Epithelial cell of prostate (primary cell): Measurements from ENCODE around the gene ERAP2.

Experiments
- DNase-seq: peaks from one replicate; pipeline ENCODE4 v3.0.0-alpha.2; 2011; ENCODE audit warnings: low read depth, low spot score
- H3K27ac ChIP-seq: fragments of 450-650 bp; 2 replicates; pipeline ENCODE4 v1.5.1; 2017; ENCODE audit warnings: mild to moderate bottlenecking

Gene ERAP2

GRCh38 chr5:96893342-96893741 lies 17.0 kb downstream of the ERAP2 start:
- no peak for DNase-seq
- H3K27ac ChIP-seq = no peak overlapping the region

DNA sequence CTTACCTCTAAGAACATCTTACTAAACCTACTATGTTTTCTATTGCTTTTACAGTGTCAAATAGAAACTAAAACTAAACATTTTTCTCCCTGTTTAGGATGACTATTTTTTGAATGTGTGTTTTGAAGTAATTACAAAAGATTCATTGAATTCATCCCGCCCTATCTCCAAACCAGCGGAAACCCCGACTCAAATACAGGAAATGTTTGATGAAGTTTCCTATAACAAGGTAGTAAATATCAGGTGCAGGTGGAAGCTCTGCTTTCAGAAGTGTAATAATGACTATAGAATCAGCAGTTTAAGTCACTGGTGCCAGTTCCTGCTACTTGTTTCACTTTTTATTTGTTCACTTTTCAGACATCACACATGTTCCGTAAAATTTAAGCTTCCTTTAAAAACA lies 20.0 kb downstream of the ERAP2 start:
- DNase-seq = no peak

GRCh38 chr5:96896806-96897205 lies 20.5 kb downstream of the ERAP2 start:
- no peak for DNase-seq
- H3K27ac ChIP-seq = no peak overlapping the region

More for the DNA sequence above, 20.0 kb downstream of the ERAP2 start:
- H3K27ac ChIP-seq = no peak overlapping the region

GRCh38 chr5:96901384-96901783 lies 25.1 kb downstream of the ERAP2 start:
- H3K27ac ChIP-seq = no peak overlapping the region
- no peak for DNase-seq

- DNase-seq = no peak
- H3K27ac ChIP-seq = no peak overlapping the region
Observed at GRCh38 chr5:96901841-96902240, 25.5 kb downstream of the ERAP2 start.

DNA sequence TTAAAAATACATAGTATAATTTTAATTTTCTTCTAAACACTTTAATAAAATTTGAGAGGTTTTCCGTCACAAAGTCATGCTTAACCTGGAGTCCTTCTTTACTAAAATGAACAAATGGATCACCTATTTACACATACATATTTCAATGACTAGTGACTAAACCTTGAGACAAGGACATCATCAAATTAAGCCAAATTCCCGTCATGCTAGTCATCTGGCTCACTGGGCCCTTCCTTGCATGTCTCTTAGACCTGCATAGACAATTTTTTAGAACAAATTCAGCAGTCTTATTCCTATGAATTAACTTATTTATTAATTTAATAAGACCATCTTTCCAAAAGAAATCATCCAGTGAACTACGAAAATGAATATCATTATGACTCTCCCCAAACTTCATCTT lies 26.6 kb downstream of the ERAP2 start:
- DNase-seq = no peak
- peak overlapping the region; percentile 8 for H3K27ac ChIP-seq

DNA sequence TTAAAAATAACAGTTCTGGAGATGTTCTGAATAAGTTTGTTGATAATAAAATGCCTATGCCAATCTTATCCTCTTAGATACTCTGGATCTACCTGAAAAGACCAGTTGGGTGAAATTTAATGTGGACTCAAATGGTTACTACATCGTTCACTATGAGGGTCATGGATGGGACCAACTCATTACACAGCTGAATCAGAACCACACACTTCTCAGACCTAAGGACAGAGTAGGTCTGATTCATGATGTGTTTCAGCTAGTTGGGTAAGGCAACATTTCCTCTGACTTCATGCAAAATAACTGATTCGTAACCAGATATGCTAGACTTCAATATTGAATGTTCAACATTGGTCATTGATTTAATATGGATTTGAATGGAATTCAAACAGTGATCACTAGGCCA lies 27.0 kb downstream of the ERAP2 start:
- no peak for DNase-seq
- H3K27ac ChIP-seq = peak overlapping the region; percentile 8

DNA sequence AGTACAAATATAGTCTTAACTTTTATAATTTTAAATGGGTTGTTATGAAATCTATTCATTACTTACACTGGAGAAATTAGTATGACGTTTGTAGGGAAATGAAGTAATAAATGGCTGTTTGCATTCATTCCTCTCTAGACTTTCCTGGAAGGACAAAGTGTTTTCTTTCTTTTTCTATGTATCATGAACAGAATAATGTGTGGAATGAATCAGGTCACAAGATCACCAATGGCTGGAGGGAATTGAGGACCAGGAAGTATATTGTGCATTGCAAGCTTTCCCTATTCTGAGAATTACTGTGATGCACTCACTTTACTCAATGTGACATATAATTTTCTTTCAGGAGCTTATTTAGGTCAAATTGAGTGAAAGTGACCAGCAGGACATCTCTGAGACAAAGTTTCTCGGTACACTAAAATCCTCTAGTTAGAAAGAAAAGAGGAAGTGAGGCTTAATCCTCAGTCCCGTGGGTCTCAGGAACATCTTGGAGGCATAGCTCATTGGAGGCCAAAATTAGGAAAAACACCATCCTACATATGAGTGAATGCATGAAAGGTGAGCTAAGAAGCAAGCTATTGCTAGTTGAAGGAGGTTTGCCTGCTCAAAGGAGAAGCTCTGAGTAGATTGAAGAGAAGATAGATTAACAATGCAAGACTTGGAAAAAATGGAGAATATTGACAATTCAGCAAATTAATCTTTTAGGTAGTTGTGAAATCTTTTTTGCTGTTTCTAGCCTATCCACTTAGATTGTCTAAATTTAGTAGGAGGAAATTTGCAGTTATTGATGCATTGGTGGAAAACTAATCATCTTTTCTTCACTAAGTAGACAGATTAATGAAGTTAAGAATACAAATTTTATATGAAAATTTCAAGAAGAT lies 28.0 kb downstream of the ERAP2 start:
- DNase-seq = no peak
- peak overlapping the region; percentile 8 for H3K27ac ChIP-seq

GRCh38 chr5:96905864-96906263 lies 29.6 kb downstream of the ERAP2 start:
- H3K27ac ChIP-seq = no peak overlapping the region

GRCh38 chr5:96909003-96909402 lies 32.7 kb downstream of the ERAP2 start:
- DNase-seq = no peak
- H3K27ac ChIP-seq = no peak overlapping the region

More at GRCh38 chr5:96905864-96906263, 29.6 kb downstream of the ERAP2 start:
- no peak for DNase-seq

DNA sequence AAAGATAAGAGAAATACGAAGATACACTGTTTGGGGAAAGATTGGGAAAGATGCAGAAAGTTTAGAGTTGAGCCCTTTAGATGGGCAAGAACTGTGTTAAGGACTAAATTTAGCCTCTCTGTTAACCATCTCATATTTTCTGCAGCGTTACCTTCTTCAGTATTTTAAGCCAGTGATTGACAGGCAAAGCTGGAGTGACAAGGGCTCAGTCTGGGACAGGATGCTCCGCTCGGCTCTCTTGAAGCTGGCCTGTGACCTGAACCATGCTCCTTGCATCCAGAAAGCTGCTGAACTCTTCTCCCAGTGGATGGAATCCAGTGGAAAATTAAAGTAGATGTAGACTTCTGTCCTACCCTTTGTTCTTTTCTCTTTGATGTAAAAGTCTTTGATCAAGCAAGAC lies 33.1 kb downstream of the ERAP2 start:
- no peak overlapping the region for H3K27ac ChIP-seq
- no peak for DNase-seq

DNA sequence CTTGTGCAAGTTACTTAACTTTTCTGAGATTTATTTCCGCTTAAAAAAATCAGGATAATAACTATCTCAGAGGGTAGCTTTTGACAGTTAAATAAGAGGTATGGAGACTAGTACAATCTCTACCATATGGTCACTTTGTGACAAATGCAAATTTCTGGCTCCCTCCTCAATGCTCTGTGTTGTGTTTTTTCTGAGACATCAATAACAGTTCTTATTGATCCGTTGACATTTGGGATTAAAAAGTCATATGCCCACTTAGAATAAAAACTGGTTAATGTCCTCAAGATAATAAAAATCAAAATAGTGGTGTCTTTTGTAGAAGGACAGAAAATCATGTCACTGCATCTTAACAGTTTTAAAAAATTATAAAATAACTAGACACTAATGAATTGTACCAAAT lies 34.8 kb downstream of the ERAP2 start:
- no peak for DNase-seq
- no peak overlapping the region for H3K27ac ChIP-seq

GRCh38 chr5:96913233-96913632 lies 36.9 kb downstream of the ERAP2 start:
- no peak overlapping the region for H3K27ac ChIP-seq
- DNase-seq = no peak

- H3K27ac ChIP-seq = no peak overlapping the region
- no peak for DNase-seq
Observed at GRCh38 chr5:96919754-96920197, 43.5 kb downstream of the ERAP2 start.

- peak overlapping the region; percentile 45 for H3K27ac ChIP-seq
- DNase-seq = no peak
Observed at GRCh38 chr5:96920744-96921355, 44.5 kb downstream of the ERAP2 start.

DNA sequence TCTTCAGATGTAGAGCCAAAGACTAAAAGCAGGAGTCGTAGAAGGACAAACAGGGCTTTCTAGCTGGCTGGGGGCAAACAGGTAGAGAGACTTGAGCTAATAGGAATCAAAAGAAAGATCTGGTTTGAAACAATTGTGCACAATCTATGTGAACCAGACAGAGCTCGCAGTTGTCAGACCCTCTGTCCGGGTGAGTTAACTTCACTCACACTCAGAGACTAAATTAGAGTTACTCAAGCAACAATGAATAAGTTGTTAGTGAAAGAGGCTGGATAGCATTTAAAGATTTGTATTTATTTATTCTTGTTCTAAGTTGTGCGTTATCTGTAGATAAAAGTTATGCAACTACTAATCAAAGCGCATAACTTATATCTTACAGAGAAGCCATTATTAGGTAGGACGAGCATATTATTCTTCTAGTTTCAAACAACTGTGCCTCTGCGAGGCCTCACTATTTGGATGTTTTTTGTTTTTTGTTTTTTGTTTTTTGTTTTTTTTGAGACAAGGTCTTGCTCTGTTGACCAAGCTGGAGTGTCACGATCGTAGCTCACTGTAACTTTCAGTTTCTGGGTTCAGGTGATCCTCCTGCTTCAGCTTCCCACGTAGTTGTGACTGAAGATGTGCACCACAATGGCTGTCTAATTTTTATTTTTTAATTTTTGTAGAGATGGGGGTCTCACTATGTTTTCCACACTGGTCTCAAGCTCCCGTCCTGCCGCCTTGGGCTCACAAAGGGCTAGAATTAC lies 46.4 kb downstream of the ERAP2 start:
- no peak for DNase-seq
- H3K27ac ChIP-seq = peak overlapping the region; percentile 67

GRCh38 chr5:96924016-96924443 lies 47.7 kb downstream of the ERAP2 start:
- peak; percentile 54 for DNase-seq
- H3K27ac ChIP-seq = peak overlapping the region; percentile 67

GRCh38 chr5:96926276-96926675 lies 50.0 kb downstream of the ERAP2 start:
- no peak for DNase-seq
- no peak overlapping the region for H3K27ac ChIP-seq

DNA sequence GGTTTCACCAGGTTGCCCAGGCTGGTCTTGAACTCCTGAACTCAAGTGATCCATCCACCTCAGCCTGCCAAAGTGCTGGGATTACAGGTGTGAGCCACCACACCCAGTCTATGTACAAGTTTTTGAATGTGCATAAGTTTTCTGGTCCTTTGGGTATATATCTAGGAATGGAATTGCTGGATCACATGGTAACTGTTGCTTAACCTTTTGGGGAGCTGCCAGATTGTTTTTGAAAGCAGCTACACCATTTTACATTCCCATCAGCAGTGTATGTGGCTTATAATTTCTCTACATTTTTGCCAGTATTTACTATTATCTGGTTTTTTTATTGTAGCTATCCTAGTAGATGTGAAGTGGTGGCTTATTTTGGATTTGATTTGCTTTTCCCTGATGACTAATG lies 50.7 kb downstream of the ERAP2 start:
- DNase-seq = no peak
- no peak overlapping the region for H3K27ac ChIP-seq

- no peak overlapping the region for H3K27ac ChIP-seq
- no peak for DNase-seq
Observed at GRCh38 chr5:96928931-96929708, 52.8 kb downstream of the ERAP2 start.
